ENCODE measurements around the gene RBMS1. TPM values are rescaled to one million over a fixed set of nuclear protein-coding genes. Genes with fewer than 3 reads are reported as not detected.

The RBMS1 gene
- total and polyA plus RNA-seq, 2 of the 4 experiments (the other 2 are of a cell fraction) = 43.5 to 64.9 TPM

- H4K20me1 ChIP-seq (ENCODE audit: insufficient read depth, low read length) = no peaks in the 10 kb centered on the region
- H2AK5ac ChIP-seq (ENCODE audit: low read depth, low read length) = no peak overlapping the region
- no TSS peak for BruUV-seq (replicated peaks)
- H3K27me3 ChIP-seq (ENCODE audit: control insufficient read depth, insufficient read depth, low read length) = no peaks in the 10 kb centered on the region
- CTCF ChIA-PET = interaction anchor here (0.6 kb wide), 1 partner anchor 131 kb away, joined by 3 read pairs; no protein-coding TSS in a partner anchor
- TF ChIP-seq CHD1 (IDR thresholded peaks at IDR 0.05; ENCODE audit: low read depth, low read length) = no peak
- no peak for TF ChIP-seq SMC3 (IDR thresholded peaks at IDR 0.05; ENCODE audit: low read depth, low read length)
- TF ChIP-seq POLR2A (IDR thresholded peaks at IDR 0.05; ENCODE audit: low read depth, low read length) = no peak
- no peak for TF ChIP-seq MXI1 (IDR thresholded peaks at IDR 0.05; ENCODE audit: borderline replicate concordance, low read depth, low read length)
- TF ChIP-seq RAD21 (IDR thresholded peaks at IDR 0.05; ENCODE audit: low read length) = no peak
- no peak for TF ChIP-seq NFE2L2 (IDR thresholded peaks at IDR 0.05; ENCODE audit: low read depth, low read length)
- TF ChIP-seq, protein P1, sequence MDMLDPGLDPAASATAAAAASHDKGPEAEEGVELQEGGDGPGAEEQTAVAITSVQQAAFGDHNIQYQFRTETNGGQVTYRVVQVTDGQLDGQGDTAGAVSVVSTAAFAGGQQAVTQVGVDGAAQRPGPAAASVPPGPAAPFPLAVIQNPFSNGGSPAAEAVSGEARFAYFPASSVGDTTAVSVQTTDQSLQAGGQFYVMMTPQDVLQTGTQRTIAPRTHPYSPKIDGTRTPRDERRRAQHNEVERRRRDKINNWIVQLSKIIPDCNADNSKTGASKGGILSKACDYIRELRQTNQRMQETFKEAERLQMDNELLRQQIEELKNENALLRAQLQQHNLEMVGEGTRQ (IDR thresholded peaks at IDR 0.05; ENCODE audit: low read depth, low read length) = no peak
- peak; percentile 50 for TF ChIP-seq CEBPB (IDR thresholded peaks at IDR 0.05; ENCODE audit: low read depth, low read length)
- no peak overlapping the region for H2BK15ac ChIP-seq (ENCODE audit: low read depth, low read length)
- H2AK9ac ChIP-seq (replicated peaks; ENCODE audit: low read depth, low read length, poor library complexity) = no peak overlapping the region
- no peak overlapping the region for H3K14ac ChIP-seq (replicated peaks; ENCODE audit: low read depth, low read length)
- H3K9ac ChIP-seq (ENCODE audit: low read depth, low read length) = no peak overlapping the region
- H3K36me3 ChIP-seq (ENCODE audit: control insufficient read depth, insufficient read depth, low read length) = peaks cover 53% of the 10 kb centered on the region
- H2BK120ac ChIP-seq (ENCODE audit: low read depth, low read length) = peak overlapping the region; percentile 6; the same call in 1 of the 2 replicates
- no peak overlapping the region for H4K91ac ChIP-seq (ENCODE audit: insufficient read depth, low read depth, low read length)
- intact Hi-C loops (cut with micrococcal nuclease) (no loop called here), in situ Hi-C loops (cut with MboI; ENCODE audit: low sequenced_read_pairs) (no loop called here), dilution Hi-C loops (cut with HindIII; ENCODE audit: low sequenced_read_pairs, unreplicated experiment) (no loop called here)
- WGBS, 2 experiments (ENCODE audit: extremely low coverage in 2 of 2, insufficient read length in 1 of 2) = no CpG with 5 or more reads among the region's 3 CpGs
- POLR2A ChIA-PET (ENCODE audit: unreplicated experiment) = no interaction called here
- ATAC-seq (ENCODE audit: low read depth) (no peak), DNase-seq (peak; percentile 66)
- H2AFZ ChIP-seq (replicated peaks; ENCODE audit: low read length, poor library complexity) = no peak overlapping the region
- H3K9me3 ChIP-seq (ENCODE audit: control insufficient read depth, insufficient read depth, low read length) = no peaks in the 10 kb centered on the region
- no peak overlapping the region for H2BK5ac ChIP-seq (ENCODE audit: low read depth, low read length, poor library complexity, severe bottlenecking)
- no peak overlapping the region for H3K4ac ChIP-seq (ENCODE audit: low read depth, low read length)
- no peak overlapping the region for H2BK20ac ChIP-seq (ENCODE audit: low read depth, low read length)
- peaks cover 18 to 59% of the 10 kb centered on the region in 2 experiments for H3K79me1 ChIP-seq (ENCODE audit: low read depth in 1 of 2, low read length in 2 of 2)
- H3K9me1 ChIP-seq (ENCODE audit: insufficient read depth, low read length) = peaks cover 7% of the 10 kb centered on the region
- no peak overlapping the region for H4K5ac ChIP-seq (ENCODE audit: low read depth, low read length)
- no peak overlapping the region; a peak in 1 of 4 replicates for H4K8ac ChIP-seq (ENCODE audit: low read depth in 2 of 2, low read length in 2 of 2)
- no peak overlapping the region; the same call in 1 of the 2 replicates for H3K4me2 ChIP-seq (ENCODE audit: low read depth, low read length)
- peaks cover 14% of the 10 kb centered on the region for H3K4me1 ChIP-seq (ENCODE audit: control insufficient read depth, insufficient read depth, low read length)
- H3K27ac ChIP-seq (ENCODE audit: insufficient read depth, low read length) = no peak overlapping the region
- H3K4me3 ChIP-seq (ENCODE audit: insufficient read depth, low read depth, low read length) = no peak overlapping the region
- H3K23ac ChIP-seq (ENCODE audit: low read depth, low read length) = no peak overlapping the region
- no peak overlapping the region for H3K56ac ChIP-seq (ENCODE audit: extremely low read depth, insufficient read depth, low read length)
- peak overlapping the region; percentile 36; the same call in 1 of the 2 replicates for H3K18ac ChIP-seq (ENCODE audit: low read depth, low read length)
These were observed 206.1 kb downstream of the RBMS1 start for GRCh38 chr2:160287476-160287875.

All from IMR-90 (cell line).